GM19395 (cell line): ENCODE measurements around the gene PRELP.
"Not testable (repeated sequence)": the region's sequence is repeated elsewhere in the genome, so short reads cannot be mapped to it uniquely, and the experiment has no call there.

Source experiments
- ATAC-seq: cut with Tn5 transposase; IDR thresholded peaks from one replicate; pipeline ENCODE4 v1.9.1; 2021; ENCODE audit warnings: mild to moderate bottlenecking, moderate library complexity; ENCODE audit not compliant: unreplicated experiment

Gene PRELP

GRCh38 chr1:203453616-203454015 lies 22.0 kb upstream of the PRELP start:
- no peak for ATAC-seq

GRCh38 chr1:203454986-203455471 lies 20.6 kb upstream of the PRELP start:
- no peak for ATAC-seq

- ATAC-seq = no peak
Measured at GRCh38 chr1:203455706-203456105, 19.9 kb upstream of the PRELP start.

GRCh38 chr1:203456577-203456976 lies 19.0 kb upstream of the PRELP start:
- no peak for ATAC-seq

DNA sequence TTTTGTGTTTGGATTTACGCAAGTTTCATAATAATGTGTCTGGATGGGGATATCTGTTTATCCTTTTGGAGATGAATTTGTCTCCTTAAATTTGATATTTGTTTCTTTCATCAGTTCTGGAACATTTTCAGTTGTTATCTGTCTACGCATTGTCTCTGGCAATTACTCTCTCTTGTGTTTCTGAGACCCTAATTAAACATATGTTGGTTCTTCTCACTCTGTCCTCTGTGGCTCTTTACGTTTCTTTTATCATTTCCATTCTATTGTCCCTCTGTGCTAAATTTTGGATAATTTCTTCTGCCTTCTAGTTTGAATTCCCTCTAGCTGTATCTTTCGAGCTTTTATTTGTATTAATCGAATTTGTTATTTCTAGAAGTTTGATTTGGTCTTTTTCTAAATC lies 17.5 kb upstream of the PRELP start:
- ATAC-seq = no peak

- no peak for ATAC-seq
Measured at GRCh38 chr1:203459671-203460201, 15.9 kb upstream of the PRELP start.

- no peak for ATAC-seq
Measured at GRCh38 chr1:203461717-203462116, 13.9 kb upstream of the PRELP start.

- ATAC-seq = no peak
Measured at GRCh38 chr1:203462143-203462542, 13.5 kb upstream of the PRELP start.

DNA sequence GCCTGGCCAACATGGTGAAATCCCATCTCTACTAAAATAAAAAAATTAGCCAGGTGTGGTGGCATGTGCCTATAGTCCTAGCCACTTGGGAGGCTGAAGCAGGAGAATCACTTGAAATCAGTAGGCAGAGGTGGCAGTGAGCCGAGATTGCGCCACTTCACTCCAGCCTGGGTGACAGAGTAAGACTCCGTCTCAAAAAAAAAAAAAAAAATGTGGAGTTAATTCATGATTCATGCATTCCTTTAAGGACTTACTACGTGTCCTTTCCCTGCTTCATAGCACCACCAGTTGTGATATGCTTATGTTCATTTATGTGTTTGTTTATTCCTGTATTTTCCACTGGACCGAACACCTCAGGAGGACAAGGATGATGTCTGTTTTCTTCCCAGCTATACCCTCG lies 12.7 kb upstream of the PRELP start:
- ATAC-seq = no peak

- no peak for ATAC-seq
Measured at GRCh38 chr1:203463469-203464062, 12.0 kb upstream of the PRELP start.

- no peak for ATAC-seq
Measured at GRCh38 chr1:203464226-203464625, 11.4 kb upstream of the PRELP start.

GRCh38 chr1:203464743-203465142 lies 10.9 kb upstream of the PRELP start:
- no peak for ATAC-seq

GRCh38 chr1:203465146-203465798 lies 10.3 kb upstream of the PRELP start:
- ATAC-seq = no peak

DNA sequence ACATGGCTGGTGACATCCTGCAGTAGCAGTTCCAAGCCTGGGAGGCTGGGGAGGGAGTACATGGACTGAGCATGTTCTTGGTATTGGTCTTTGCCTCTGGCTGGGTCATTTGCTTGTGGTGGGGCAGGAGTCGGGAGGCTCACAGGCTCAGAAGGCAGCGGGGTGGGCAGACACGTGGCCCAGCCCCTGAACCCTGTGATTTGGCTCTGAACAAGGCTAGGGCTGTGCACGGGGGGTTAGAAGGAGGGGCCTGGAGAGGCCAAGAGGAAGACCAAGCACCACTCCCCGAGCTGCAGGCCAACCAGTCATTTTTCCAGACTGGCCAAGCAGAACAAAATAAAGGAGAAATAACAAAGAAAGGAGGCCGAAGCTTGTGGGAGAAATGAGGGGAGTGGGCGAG lies 9.7 kb upstream of the PRELP start:
- ATAC-seq = no peak

DNA sequence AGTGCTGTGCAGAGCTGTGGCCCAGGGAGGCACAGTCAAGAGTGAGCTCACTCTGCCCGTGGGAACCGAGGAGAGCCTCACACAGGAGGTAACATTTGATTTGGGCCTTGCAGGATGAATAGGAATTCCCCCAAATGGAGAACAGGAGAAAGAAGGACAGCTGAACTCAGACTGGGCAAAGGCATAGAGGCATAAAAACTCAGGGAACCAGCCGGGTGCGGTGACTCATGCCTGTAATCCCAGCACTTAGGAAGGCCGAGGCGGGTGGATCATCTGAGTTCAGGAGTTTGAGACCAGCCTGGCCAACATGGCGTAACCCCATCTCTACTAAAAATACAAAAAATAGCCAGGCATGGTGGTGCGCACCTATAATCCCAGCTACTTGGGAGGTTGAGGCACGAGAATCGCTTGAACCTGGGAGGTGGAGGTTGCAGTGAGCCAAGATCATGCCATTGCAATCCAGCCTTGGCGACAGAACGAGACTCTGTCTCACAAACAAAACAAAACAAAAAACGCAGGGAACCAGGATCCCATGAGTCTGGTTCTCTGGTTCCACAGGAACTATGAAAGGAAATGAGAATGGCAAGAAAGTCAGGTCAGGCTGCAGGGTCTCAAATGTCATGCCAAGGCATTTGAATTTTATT lies 8.6 kb upstream of the PRELP start:
- ATAC-seq = not testable (repeated sequence)

GRCh38 chr1:203467550-203467921 lies 8.1 kb upstream of the PRELP start:
- ATAC-seq = no peak

DNA sequence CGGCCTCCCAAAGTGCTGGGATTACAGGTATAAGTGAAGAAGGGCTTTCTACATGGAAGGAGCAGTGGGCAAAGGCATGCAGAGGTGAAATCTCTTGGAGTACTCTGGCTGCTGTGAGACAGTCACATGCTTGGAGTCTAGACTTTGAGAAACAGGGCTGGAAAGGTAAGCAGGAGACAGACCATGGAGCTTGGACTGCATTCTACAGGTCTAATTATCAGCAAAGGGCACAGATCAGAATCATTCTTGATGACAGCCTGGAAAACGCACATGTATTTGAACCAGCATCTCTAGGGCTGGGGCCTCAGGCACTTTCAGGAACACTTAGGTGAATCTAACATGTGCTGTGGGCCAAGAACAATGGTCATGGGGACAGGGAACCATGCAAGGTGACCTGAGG lies 7.3 kb upstream of the PRELP start:
- no peak for ATAC-seq

DNA sequence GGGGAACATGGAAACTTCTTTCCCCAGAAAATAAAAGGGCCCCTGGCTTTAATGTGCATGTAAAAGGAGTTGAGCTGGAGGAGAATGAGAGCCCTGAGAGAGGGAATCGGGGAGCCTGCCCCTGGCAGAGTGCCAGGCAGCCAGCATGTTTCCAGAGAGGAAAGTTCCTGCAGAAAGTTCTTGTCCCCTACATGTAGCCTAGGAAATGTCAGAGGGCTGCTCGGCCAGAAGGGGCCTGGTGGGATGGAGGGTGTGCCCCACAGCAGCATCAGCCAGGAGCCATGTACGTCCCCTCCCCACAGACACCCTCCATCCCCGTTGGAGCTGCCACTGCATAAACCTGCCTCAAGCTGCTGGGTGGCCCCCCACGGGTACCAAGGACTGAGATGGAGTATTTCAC lies 5.4 kb upstream of the PRELP start:
- no peak for ATAC-seq

DNA sequence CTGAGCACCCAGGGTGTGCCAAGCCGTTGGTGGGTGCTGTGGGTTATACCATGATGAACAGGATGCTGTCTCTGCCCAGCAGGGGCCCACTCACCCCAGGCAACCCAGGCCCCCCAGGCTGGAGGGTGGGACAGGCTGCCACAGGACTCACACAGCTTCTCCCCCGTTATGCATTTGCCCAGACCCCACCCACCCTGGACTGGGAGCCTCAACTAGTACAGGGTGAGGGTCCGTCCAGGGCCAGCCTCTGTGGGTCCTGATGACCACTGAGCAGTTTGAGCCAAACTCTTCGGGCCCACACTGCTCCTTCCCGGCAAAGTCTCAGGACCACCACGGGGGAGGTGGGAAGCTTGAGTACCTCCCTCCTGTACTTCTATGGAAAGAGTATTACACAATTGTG lies 3.8 kb upstream of the PRELP start:
- ATAC-seq = no peak

- no peak for ATAC-seq
Measured at GRCh38 chr1:203473281-203473680, 2.3 kb upstream of the PRELP start.

GRCh38 chr1:203473781-203474305 lies 1.8 kb upstream of the PRELP start:
- ATAC-seq = no peak
